Thyroid gland (tissue), 4 donors: ENCODE measurements around the gene FNDC3B. TPM values are rescaled to one million over a fixed set of nuclear protein-coding genes. Genes with fewer than 3 reads are reported as not detected.

Experiments
- DNase-seq, 2 donors: peaks; one replicate each; pipeline ENCODE4 v3.0.0-alpha.2; 2019
- H3K27ac ChIP-seq, 3 donors: fragments of 200-600 bp; sonication (generic); 1 replicate in 2 of 3; 2 replicates in 1 of 3; pipeline ENCODE4 v1.5.1; 2016 to 2019; ENCODE audit warnings: mild to moderate bottlenecking in 1 of 3, moderate library complexity in 1 of 3
- H3K27me3 ChIP-seq: fragments of 200-600 bp; sonication (generic); one replicate; pipeline ENCODE4 v1.5.1; 2019
- H3K36me3 ChIP-seq, 2 donors: fragments of 200-600 bp; sonication (generic); one replicate each; pipeline ENCODE4 v1.5.1; 2016 to 2019
- H3K4me1 ChIP-seq, 2 donors: fragments of 200-600 bp; sonication (generic); one replicate each; pipeline ENCODE4 v1.5.1; 2017 to 2019
- H3K4me3 ChIP-seq, 3 donors: fragments of 200-600 bp; sonication (generic); replicated peaks in 1 of 3; 1 replicate in 2 of 3; 2 replicates in 1 of 3; pipeline ENCODE4 v1.5.1; 2016; ENCODE audit warnings: mild to moderate bottlenecking in 1 of 3
- H3K9me3 ChIP-seq: fragments of 200-600 bp; sonication (generic); one replicate; pipeline ENCODE4 v1.5.1; 2017
- CTCF ChIP-seq, 6 experiments: fragments of 200-600 bp in 3 of 6; fragments of 450-650 bp in 3 of 6; sonication (generic) in 3 of 6; IDR thresholded peaks; one replicate each; pipeline ENCODE4 v1.5.1; 2016 to 2019; ENCODE audit warnings: antibody characterized with exemption in 6 of 6, mild to moderate bottlenecking in 2 of 6, inconsistent platforms in 1 of 6, moderate library complexity in 1 of 6
- POLR2A ChIP-seq, 2 donors: fragments of 450-650 bp; IDR thresholded peaks; one replicate each; pipeline ENCODE4 v1.6.1; 2017; ENCODE audit warnings: antibody characterized with exemption in 2 of 2, mild to moderate bottlenecking in 2 of 2, moderate library complexity in 1 of 2
- WGBS, 2 donors: methylation state at CpG; one replicate each; pipeline ENCODE4 v1.1.5; 2017; 5-methylcytosine and 5-hydroxymethylcytosine counted together
- intact Hi-C: fragments of 100-400 bp; cut with DNase I; formaldehyde crosslinking; loops from one replicate; pipeline ENCODE4 v1.15.1; 2023
- total RNA-seq, 4 donors: library from RNA; depleted of rRNA; stranded (reverse); fragments of >200 nt; gene quantifications; one replicate each; pipeline ENCODE4 v1.2.3, GENCODE V29; 2016

FNDC3B gene
- total RNA-seq, 4 donors from 2014 or later = 118 to 172 (median 146) TPM

GRCh38 chr3:172069478-172069877 is 30.1 kb downstream of the FNDC3B start:
- intact Hi-C loops = no loop called here
- peaks cover 60 to 78% of the 10 kb centered on the region in 2 donors for H3K4me1 ChIP-seq
- 49 to 50% methylated on average over 3 of the region's 3 CpGs for WGBS, 2 donors
- peak; percentile 44 to 57 for DNase-seq
- H3K27me3 ChIP-seq = no peaks in the 10 kb centered on the region
- no peak overlapping the region for H3K4me3 ChIP-seq
- no peaks in the 10 kb centered on the region for H3K9me3 ChIP-seq
- no peak for TF ChIP-seq CTCF (IDR thresholded peaks at IDR 0.05)
- no peaks in the 10 kb centered on the region for H3K36me3 ChIP-seq
- peak overlapping the region in 2 of 3 donors; percentile 37 to 64 for H3K27ac ChIP-seq

GRCh38 chr3:172070269-172070668 is 30.9 kb downstream of the FNDC3B start:
- TF ChIP-seq POLR2A (IDR thresholded peaks at IDR 0.05) = no peak
- TF ChIP-seq CTCF (IDR thresholded peaks at IDR 0.05) = no peak
- Histone ChIP-seq H3K27ac (peak overlapping the region in 2 of 3 donors; percentile 37 to 64), H3K9me3 (no peaks in the 10 kb centered on the region), H3K27me3 (no peaks in the 10 kb centered on the region), H3K4me1 (peaks cover 62 to 81% of the 10 kb centered on the region in 2 donors), H3K36me3 (no peaks in the 10 kb centered on the region), H3K4me3 (no peak overlapping the region)
- 80 to 84% methylated on average over 6 of the region's 6 CpGs for WGBS, 2 donors
- DNase-seq = no peak
- intact Hi-C loops = no loop called here

GRCh38 chr3:172070802-172071201 is 31.4 kb downstream of the FNDC3B start:
- no peaks in the 10 kb centered on the region for H3K27me3 ChIP-seq
- H3K9me3 ChIP-seq = no peaks in the 10 kb centered on the region
- H3K4me1 ChIP-seq = peaks cover 64 to 80% of the 10 kb centered on the region in 2 donors
- no peak overlapping the region for H3K4me3 ChIP-seq
- intact Hi-C loops = no loop called here
- DNase-seq = no peak
- WGBS, 2 donors = 85% methylated on average over 2 of the region's 2 CpGs
- no peak for TF ChIP-seq POLR2A (IDR thresholded peaks at IDR 0.05)
- TF ChIP-seq CTCF (IDR thresholded peaks at IDR 0.05) = no peak
- peak overlapping the region in 2 of 3 donors; percentile 1 to 37 for H3K27ac ChIP-seq
- H3K36me3 ChIP-seq = no peaks in the 10 kb centered on the region

- Histone ChIP-seq H3K4me3 (no peak overlapping the region), H3K27ac (peak overlapping the region in 2 of 3 donors; percentile 20 to 39), H3K27me3 (no peaks in the 10 kb centered on the region), H3K4me1 (peaks cover 63 to 85% of the 10 kb centered on the region in 2 donors), H3K36me3 (no peaks in the 10 kb centered on the region), H3K9me3 (no peaks in the 10 kb centered on the region)
- intact Hi-C loops = no loop called here
- TF ChIP-seq CTCF (IDR thresholded peaks at IDR 0.05) (peak in 3 of 6 experiments; percentile 27 to 53 (median 39)), POLR2A (IDR thresholded peaks at IDR 0.05) (no peak)
- WGBS, 2 donors = 62 to 65% methylated on average over 8 of the region's 8 CpGs
- DNase-seq = peak; percentile 80 to 83
Observed at GRCh38 chr3:172071780-172072330, 32.5 kb downstream of the FNDC3B start.

- no peak for DNase-seq
- no peaks in the 10 kb centered on the region for H3K9me3 ChIP-seq
- peak overlapping the region in 1 of 3 donors; percentile 16 for H3K27ac ChIP-seq
- H3K36me3 ChIP-seq = no peaks in the 10 kb centered on the region
- intact Hi-C loops = no loop called here
- 83 to 90% methylated on average over 4 of the region's 4 CpGs for WGBS, 2 donors
- no peak overlapping the region for H3K4me3 ChIP-seq
- peaks cover 68 to 85% of the 10 kb centered on the region in 2 donors for H3K4me1 ChIP-seq
- TF ChIP-seq POLR2A (IDR thresholded peaks at IDR 0.05) (no peak), CTCF (IDR thresholded peaks at IDR 0.05) (no peak)
- no peaks in the 10 kb centered on the region for H3K27me3 ChIP-seq
Observed at GRCh38 chr3:172072543-172072942, 33.2 kb downstream of the FNDC3B start.
